Measurements from ENCODE around the gene LRRC3.

- TF ChIP-seq CTCF (IDR thresholded peaks at IDR 0.05) (no peak), POLR2A (IDR thresholded peaks at IDR 0.05) (no peak)
Observed at GRCh38 chr21:44478801-44479167, 23.5 kb downstream of the LRRC3 start.
